ENCODE results near the gene NAPSA. TPM values are rescaled to one million over a fixed set of nuclear protein-coding genes. Genes with fewer than 3 reads are reported as not detected.
A peak's percentile ranks its signal among the peaks of the same experiment; 100 is the strongest.

NAPSA gene
- total and polyA plus RNA-seq, 9 of the 15 experiments (the other 6 are each of a cell fraction or from before 2014, with no cell fraction given) = 0.25 to 1.9 (median 0.69) TPM

DNA sequence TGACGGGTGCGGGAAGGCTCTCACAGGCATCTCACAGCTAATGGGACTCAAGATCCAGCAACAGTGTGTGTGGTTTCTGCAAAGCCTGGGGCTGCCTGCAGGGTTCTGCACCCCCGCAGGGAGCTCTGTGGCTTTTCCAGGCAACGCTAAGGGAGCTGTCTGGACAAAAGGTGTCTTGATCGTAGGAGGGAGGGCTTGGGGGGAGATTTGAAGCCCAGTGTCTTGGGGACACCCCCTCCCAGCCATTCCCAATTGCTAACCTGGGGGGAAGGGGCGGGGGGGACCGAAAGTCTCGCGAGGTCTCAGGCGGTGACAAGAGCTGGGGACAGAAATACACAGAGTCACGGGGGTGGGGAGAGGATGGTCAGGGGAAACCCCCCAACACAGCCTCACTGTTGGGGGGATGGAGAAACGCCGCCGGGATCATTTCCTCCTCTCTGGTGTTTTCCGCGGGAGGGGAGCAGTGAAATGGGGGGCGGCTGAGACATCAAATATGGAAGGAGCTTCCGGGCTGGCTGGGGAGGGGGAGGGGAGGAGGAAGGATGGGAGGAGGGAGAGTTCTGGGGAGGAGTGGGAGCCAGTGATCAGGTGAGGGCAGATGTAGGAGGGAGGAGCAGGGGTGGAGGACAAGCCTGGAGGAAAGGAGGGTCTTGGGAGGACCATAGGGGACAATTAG lies 49.5 kb downstream of the NAPSA start (continued):
- TF ChIP-seq NR2C1 (IDR thresholded peaks at IDR 0.05) (no peak), NR2C1 (tag; IDR thresholded peaks at IDR 0.05) (no peak), ZNF165 (CRISPR knock-in tag; IDR thresholded peaks at IDR 0.05; ENCODE audit: borderline replicate concordance) (no peak), MCM5 (IDR thresholded peaks at IDR 0.05; ENCODE audit: low read depth) (no peak), FUS (optimal IDR thresholded peaks at IDR 0.05; ENCODE audit: low read depth, low read length) (no peak), ZNF197 (CRISPR knock-in tag; IDR thresholded peaks at IDR 0.05; ENCODE audit: low read depth) (no peak), ZBED1 (IDR thresholded peaks at IDR 0.05) (no peak), U2AF2 (optimal IDR thresholded peaks at IDR 0.05; ENCODE audit: low read depth, low read length) (no peak), ZNF354B (CRISPR knock-in tag; IDR thresholded peaks at IDR 0.05) (no peak), MCM3 (IDR thresholded peaks at IDR 0.05) (no peak), EHMT2 (IDR thresholded peaks at IDR 0.05) (peak; percentile 58; the same call in 1 of the 2 replicates), SUPT5H (IDR thresholded peaks at IDR 0.05) (0 out of 2 replicates have a peak, but pooled peaks have one; percentile 49), TOE1 (IDR thresholded peaks at IDR 0.05; ENCODE audit: borderline replicate concordance) (peak; percentile 57; the same call in 1 of the 2 replicates), TOE1 (CRISPR knock-in tag; IDR thresholded peaks at IDR 0.05; ENCODE audit: borderline replicate concordance, low read depth) (no peak), MYC (IDR thresholded peaks at IDR 0.05; ENCODE audit: low read depth, low read length) (no peak; the same call in 1 of the 2 replicates), MYC (CRISPR knock-in tag; IDR thresholded peaks at IDR 0.05; ENCODE audit: borderline replicate concordance, low read depth) (no peak)
- TF ChIP-seq, protein P1, sequence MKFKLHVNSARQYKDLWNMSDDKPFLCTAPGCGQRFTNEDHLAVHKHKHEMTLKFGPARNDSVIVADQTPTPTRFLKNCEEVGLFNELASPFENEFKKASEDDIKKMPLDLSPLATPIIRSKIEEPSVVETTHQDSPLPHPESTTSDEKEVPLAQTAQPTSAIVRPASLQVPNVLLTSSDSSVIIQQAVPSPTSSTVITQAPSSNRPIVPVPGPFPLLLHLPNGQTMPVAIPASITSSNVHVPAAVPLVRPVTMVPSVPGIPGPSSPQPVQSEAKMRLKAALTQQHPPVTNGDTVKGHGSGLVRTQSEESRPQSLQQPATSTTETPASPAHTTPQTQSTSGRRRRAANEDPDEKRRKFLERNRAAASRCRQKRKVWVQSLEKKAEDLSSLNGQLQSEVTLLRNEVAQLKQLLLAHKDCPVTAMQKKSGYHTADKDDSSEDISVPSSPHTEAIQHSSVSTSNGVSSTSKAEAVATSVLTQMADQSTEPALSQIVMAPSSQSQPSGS (CRISPR knock-in tag; IDR thresholded peaks at IDR 0.05) = no peak
- TF ChIP-seq, protein P2, sequence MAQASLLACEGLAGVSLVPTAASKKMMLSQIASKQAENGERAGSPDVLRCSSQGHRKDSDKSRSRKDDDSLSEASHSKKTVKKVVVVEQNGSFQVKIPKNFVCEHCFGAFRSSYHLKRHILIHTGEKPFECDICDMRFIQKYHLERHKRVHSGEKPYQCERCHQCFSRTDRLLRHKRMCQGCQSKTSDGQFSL (CRISPR knock-in tag; IDR thresholded peaks at IDR 0.05) = peak; percentile 47; the same call in 1 of the 2 replicates
- TF ChIP-seq, protein P2 (tag; IDR thresholded peaks at IDR 0.05) = no peak; a peak in 1 of 4 replicates
- TF ChIP-seq, protein P3, sequence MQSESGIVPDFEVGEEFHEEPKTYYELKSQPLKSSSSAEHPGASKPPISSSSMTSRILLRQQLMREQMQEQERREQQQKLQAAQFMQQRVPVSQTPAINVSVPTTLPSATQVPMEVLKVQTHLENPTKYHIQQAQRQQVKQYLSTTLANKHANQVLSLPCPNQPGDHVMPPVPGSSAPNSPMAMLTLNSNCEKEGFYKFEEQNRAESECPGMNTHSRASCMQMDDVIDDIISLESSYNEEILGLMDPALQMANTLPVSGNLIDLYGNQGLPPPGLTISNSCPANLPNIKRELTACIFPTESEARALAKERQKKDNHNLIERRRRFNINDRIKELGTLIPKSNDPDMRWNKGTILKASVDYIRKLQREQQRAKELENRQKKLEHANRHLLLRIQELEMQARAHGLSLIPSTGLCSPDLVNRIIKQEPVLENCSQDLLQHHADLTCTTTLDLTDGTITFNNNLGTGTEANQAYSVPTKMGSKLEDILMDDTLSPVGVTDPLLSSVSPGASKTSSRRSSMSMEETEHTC (IDR thresholded peaks at IDR 0.05) = no peak
- TF ChIP-seq, protein P4, sequence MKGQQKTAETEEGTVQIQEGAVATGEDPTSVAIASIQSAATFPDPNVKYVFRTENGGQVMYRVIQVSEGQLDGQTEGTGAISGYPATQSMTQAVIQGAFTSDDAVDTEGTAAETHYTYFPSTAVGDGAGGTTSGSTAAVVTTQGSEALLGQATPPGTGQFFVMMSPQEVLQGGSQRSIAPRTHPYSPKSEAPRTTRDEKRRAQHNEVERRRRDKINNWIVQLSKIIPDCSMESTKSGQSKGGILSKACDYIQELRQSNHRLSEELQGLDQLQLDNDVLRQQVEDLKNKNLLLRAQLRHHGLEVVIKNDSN (CRISPR knock-in tag; IDR thresholded peaks at IDR 0.05) = no peak
- TF ChIP-seq, protein P5, sequence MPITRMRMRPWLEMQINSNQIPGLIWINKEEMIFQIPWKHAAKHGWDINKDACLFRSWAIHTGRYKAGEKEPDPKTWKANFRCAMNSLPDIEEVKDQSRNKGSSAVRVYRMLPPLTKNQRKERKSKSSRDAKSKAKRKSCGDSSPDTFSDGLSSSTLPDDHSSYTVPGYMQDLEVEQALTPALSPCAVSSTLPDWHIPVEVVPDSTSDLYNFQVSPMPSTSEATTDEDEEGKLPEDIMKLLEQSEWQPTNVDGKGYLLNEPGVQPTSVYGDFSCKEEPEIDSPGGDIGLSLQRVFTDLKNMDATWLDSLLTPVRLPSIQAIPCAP (CRISPR knock-in tag; IDR thresholded peaks at IDR 0.05; ENCODE audit: borderline replicate concordance) = no peak
- TF ChIP-seq, protein P6, sequence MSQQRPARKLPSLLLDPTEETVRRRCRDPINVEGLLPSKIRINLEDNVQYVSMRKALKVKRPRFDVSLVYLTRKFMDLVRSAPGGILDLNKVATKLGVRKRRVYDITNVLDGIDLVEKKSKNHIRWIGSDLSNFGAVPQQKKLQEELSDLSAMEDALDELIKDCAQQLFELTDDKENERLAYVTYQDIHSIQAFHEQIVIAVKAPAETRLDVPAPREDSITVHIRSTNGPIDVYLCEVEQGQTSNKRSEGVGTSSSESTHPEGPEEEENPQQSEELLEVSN (IDR thresholded peaks at IDR 0.05; ENCODE audit: borderline replicate concordance in 1 of 2, extremely low read depth in 1 of 2, insufficient read depth in 1 of 2, insufficient read length in 1 of 2, low read depth in 1 of 2, low read length in 1 of 2, poor library complexity in 1 of 2, severe bottlenecking in 1 of 2) = no peak

All from K562 (cell line).